Measurements from ENCODE around the gene DNAH17. TPM values are rescaled to one million over a fixed set of nuclear protein-coding genes. Genes with fewer than 3 reads are reported as not detected.
A peak's percentile ranks its signal among the peaks of the same experiment; 100 is the strongest.

DNAH17 gene
- total RNA-seq, 1 experiment from 2014 or later, result 0.13 TPM

- DNase-seq, result peak; percentile 68
- Histone ChIP-seq H3K27ac (ENCODE audit: insufficient read length, low read depth, low read length) (no peak overlapping the region), H2BK12ac (ENCODE audit: insufficient read length, low read depth, low read length) (no peak overlapping the region), H3K23me2 (ENCODE audit: insufficient read length, low read depth, low read length, poor library complexity, severe bottlenecking) (peaks cover 10% of the 10 kb centered on the region), H3K27me3 (ENCODE audit: insufficient read depth, low read length) (no peaks in the 10 kb centered on the region), H3K9ac (ENCODE audit: extremely low read depth, insufficient read length, low read length) (no peak overlapping the region), H2BK15ac (ENCODE audit: low read depth, low read length) (no peak overlapping the region), H4K20me1 (ENCODE audit: control insufficient read depth, insufficient read depth, insufficient read length) (no peaks in the 10 kb centered on the region), H3K56ac (ENCODE audit: insufficient read length, low read depth, low read length) (no peak overlapping the region), H3K4me2 (ENCODE audit: insufficient read depth, insufficient read length, low read length) (peak overlapping the region; percentile 75), H3K18ac (ENCODE audit: insufficient read length, low read depth, low read length) (no peak overlapping the region), H3K79me2 (ENCODE audit: insufficient read depth, low read length) (no peaks in the 10 kb centered on the region), H2AK5ac (ENCODE audit: insufficient read length, low read length) (no peak overlapping the region), H3K4me1 (ENCODE audit: insufficient read depth, low read length) (no peaks in the 10 kb centered on the region), H3K14ac (ENCODE audit: insufficient read depth, low read length) (no peak overlapping the region; the same call in 1 of the 2 replicates), H4K5ac (ENCODE audit: insufficient read length, low read depth, low read length) (no peak overlapping the region), H3K23ac (ENCODE audit: insufficient read length, low read depth, low read length) (no peak overlapping the region), H3K79me1 (ENCODE audit: insufficient read depth, low read depth, low read length, poor library complexity, severe bottlenecking) (no peaks in the 10 kb centered on the region), H2AFZ (ENCODE audit: low read length) (no peak overlapping the region), H4K91ac (ENCODE audit: insufficient read length, low read depth, low read length) (no peak overlapping the region), H2BK5ac (ENCODE audit: insufficient read length, low read length) (no peak overlapping the region), H3T11ph (ENCODE audit: low read length) (no peak overlapping the region), H2BK20ac (ENCODE audit: low read depth, low read length, poor library complexity, severe bottlenecking) (no peak overlapping the region), H2BK120ac (ENCODE audit: low read depth, low read length, poor library complexity, severe bottlenecking) (no peak overlapping the region), H3K4ac (ENCODE audit: low read depth, low read length) (no peak overlapping the region), H3K9me3 (ENCODE audit: control insufficient read depth, low read depth, low read length) (no peaks in the 10 kb centered on the region), H4K8ac (replicated peaks; ENCODE audit: insufficient read length, low read depth, low read length) (no peak overlapping the region)
- no peaks in the 10 kb centered on the region for H3K9me3 Mint-ChIP-seq
- no peak overlapping the region for H3K27ac Mint-ChIP-seq
- WGBS (ENCODE audit: extremely low coverage, insufficient read length, low lambda C conversion rate), result no CpG with 5 or more reads among the region's 32 CpGs
- no peak for TF ChIP-seq CTCF (conservative IDR thresholded peaks at IDR 0.05)
- peaks cover 0 to 4% (median 0%) of the 10 kb centered on the region in 3 experiments; a peak in 4 of 7 replicates for H3K36me3 Mint-ChIP-seq (ENCODE audit: insufficient read depth in 1 of 3, low read depth in 3 of 3)
- peaks cover 5% of the 10 kb centered on the region for H3K27me3 Mint-ChIP-seq (ENCODE audit: low read depth)
- H3K4me1 Mint-ChIP-seq, result peaks cover 5 to 11% of the 10 kb centered on the region in 2 experiments; a peak in 3 of 4 replicates
- peak overlapping the region; percentile 72 to 85 for H3K4me3 Mint-ChIP-seq
These were observed 91.7 kb downstream of the DNAH17 start for GRCh38 chr17:78485290-78486168.

Measured in H9 (cell line).